GM23338 (cell line): ENCODE results near the gene GRN. TPM values are rescaled to one million over a fixed set of nuclear protein-coding genes. Genes with fewer than 3 reads are reported as not detected.

ENCODE experiments used
- ATAC-seq: fragments of 200-7000 bp; cut with Tn5 transposase; 3 replicates; pipeline ENCODE4 v1.9.1; 2020
- DNase-seq: peaks from one replicate; pipeline ENCODE4 v3.0.0-alpha.2; 2015; ENCODE audit warnings: low spot score
- H2AFZ ChIP-seq: fragments of 200-600 bp; sonication (generic); 2 replicates; pipeline ENCODE4 v1.8.0; 2016; ENCODE audit warnings: antibody characterized with exemption, mild to moderate bottlenecking, moderate library complexity
- H3F3A ChIP-seq: fragments of 200-600 bp; sonication (generic); replicated peaks from 2 replicates; pipeline ENCODE4 v1.8.0; 2017; ENCODE audit warnings: antibody characterized with exemption, mixed run types, low read depth
- H3K27ac ChIP-seq: fragments of 200-600 bp; sonication (generic); 2 replicates; pipeline ENCODE4 v1.6.1; 2016; ENCODE audit warnings: low read depth
- H3K27me3 ChIP-seq: fragments of 200-600 bp; sonication (generic); 2 replicates; pipeline ENCODE4 v1.8.0; 2016; ENCODE audit warnings: mild to moderate bottlenecking, mixed run types, moderate library complexity; ENCODE audit not compliant: insufficient read depth
- H3K36me3 ChIP-seq: fragments of 200-600 bp; sonication (generic); 2 replicates; pipeline ENCODE4 v1.8.0; 2016; ENCODE audit warnings: mild to moderate bottlenecking; ENCODE audit not compliant: insufficient read depth
- H3K4me1 ChIP-seq: fragments of 200-600 bp; sonication (generic); 2 replicates; pipeline ENCODE4 v1.8.0; 2016; ENCODE audit warnings: mild to moderate bottlenecking, moderate library complexity; ENCODE audit not compliant: insufficient read depth
- H3K4me2 ChIP-seq: fragments of 200-600 bp; sonication (generic); 2 replicates; pipeline ENCODE4 v1.7.1; 2017; ENCODE audit warnings: mixed run types
- H3K4me3 ChIP-seq: fragments of 200-600 bp; sonication (generic); 2 replicates; pipeline ENCODE4 v1.6.1; 2016; ENCODE audit warnings: mixed run types
- H3K79me2 ChIP-seq: fragments of 200-600 bp; sonication (generic); replicated peaks from 2 replicates; pipeline ENCODE4 v1.8.0; 2017; ENCODE audit warnings: mild to moderate bottlenecking; ENCODE audit not compliant: insufficient read depth
- H3K9me2 ChIP-seq: fragments of 200-600 bp; sonication (generic); 2 replicates; pipeline ENCODE4 v1.8.0; 2017; ENCODE audit not compliant: insufficient read depth
- H4K20me1 ChIP-seq: fragments of 200-600 bp; sonication (generic); replicated peaks from 2 replicates; pipeline ENCODE4 v1.8.0; 2017; ENCODE audit warnings: mild to moderate bottlenecking; ENCODE audit not compliant: insufficient read depth
- H3K27ac Mint-ChIP-seq: 2 replicates; pipeline ENCODE4 v1.8.0; 2020; ENCODE audit warnings: inconsistent platforms, mild to moderate bottlenecking, moderate library complexity, mixed read lengths
- H3K27me3 Mint-ChIP-seq: 3 replicates; pipeline ENCODE4 v1.8.0; 2022; ENCODE audit warnings: low read depth, mild to moderate bottlenecking, moderate library complexity, mixed read lengths, inconsistent platforms; ENCODE audit not compliant: insufficient read depth, poor library complexity
- H3K36me3 Mint-ChIP-seq: 3 replicates; pipeline ENCODE4 v1.8.0; 2021; ENCODE audit warnings: low read depth, mild to moderate bottlenecking, inconsistent platforms, moderate library complexity, mixed read lengths
- H3K4me1 Mint-ChIP-seq: 3 replicates; pipeline ENCODE4 v1.8.0; 2020; ENCODE audit warnings: mild to moderate bottlenecking, inconsistent platforms, mixed read lengths
- H3K4me3 Mint-ChIP-seq: 3 replicates; pipeline ENCODE4 v1.8.0; 2021; ENCODE audit warnings: moderate library complexity, mild to moderate bottlenecking, inconsistent platforms, mixed read lengths
- H3K9me3 Mint-ChIP-seq: 3 replicates; pipeline ENCODE4 v1.8.0; 2020; ENCODE audit warnings: moderate library complexity, mild to moderate bottlenecking, inconsistent platforms, mixed read lengths
- EZH2 ChIP-seq: fragments of 200-600 bp; sonication (generic); IDR thresholded peaks from one replicate; pipeline ENCODE4 v1.8.0; 2017; ENCODE audit warnings: antibody characterized with exemption, mild to moderate bottlenecking, low read depth; ENCODE audit not compliant: unreplicated experiment
- EZH2phosphoT487 ChIP-seq: fragments of 200-600 bp; sonication (generic); IDR thresholded peaks from one replicate; pipeline ENCODE4 v1.8.1; 2018; ENCODE audit warnings: antibody characterized with exemption; ENCODE audit not compliant: unreplicated experiment
- JUNB ChIP-seq: IDR thresholded peaks from one replicate; pipeline ENCODE4 v1.6.1; 2016; ENCODE audit warnings: antibody characterized with exemption; ENCODE audit not compliant: unreplicated experiment
- NANOG ChIP-seq: IDR thresholded peaks from 2 replicates; pipeline ENCODE4 v1.6.1; 2016; ENCODE audit warnings: antibody characterized with exemption, borderline replicate concordance
- POLR2AphosphoS5 ChIP-seq: IDR thresholded peaks from 2 replicates; pipeline ENCODE4 v1.6.1; 2016; ENCODE audit warnings: antibody characterized with exemption, low read depth
- STAT1 ChIP-seq: IDR thresholded peaks from one replicate; pipeline ENCODE4 v1.6.1; 2016; ENCODE audit warnings: antibody characterized with exemption; ENCODE audit not compliant: unreplicated experiment
- ZNF114 ChIP-seq: fragments of 250-450 bp; sonication (Bioruptor Pico); IDR thresholded peaks from 2 replicates; pipeline ENCODE4 v1.5.0; 2020; ENCODE audit warnings: mild to moderate bottlenecking, moderate library complexity
- ZNF331 ChIP-seq: fragments of 250-450 bp; sonication (Bioruptor Pico); IDR thresholded peaks from 2 replicates; pipeline ENCODE4 v1.5.0; 2020; ENCODE audit warnings: low read depth, mild to moderate bottlenecking, moderate library complexity
- polyA plus RNA-seq: library from polyadenylated mRNA; unstranded; fragments of >200 nt; fragmentation: Nextera tagmentation; extraction: Ambion mirVana; gene quantifications from 2 replicates; pipeline ENCODE4 v1.2.1, GENCODE V29; 2016
- total RNA-seq: library from RNA; depleted of rRNA; stranded (reverse); fragments of >200 nt; shearing (Covaris generic); gene quantifications from 2 replicates; pipeline ENCODE4 v1.2.3, GENCODE V29; 2014
- TF ChIP-seq, protein P1 (sequence below): IDR thresholded peaks from one replicate; pipeline ENCODE4 v1.6.1; 2018; ENCODE audit warnings: antibody characterized with exemption; ENCODE audit not compliant: unreplicated experiment
- TF ChIP-seq, protein P2 (sequence below): IDR thresholded peaks from 2 replicates; pipeline ENCODE4 v1.6.1; 2016; ENCODE audit warnings: antibody characterized with exemption
- TF ChIP-seq, protein P3 (sequence below), 2 experiments: fragments of 200-600 bp in 1 of 2; sonication (generic) in 1 of 2; conservative IDR thresholded peaks; 2 replicates each; pipeline versions ENCODE4 v1.5.1 to v1.6.1; 2016 to 2017; ENCODE audit warnings: antibody characterized with exemption in 2 of 2, low read depth in 2 of 2, mild to moderate bottlenecking in 2 of 2, moderate library complexity in 1 of 2

GRN gene
- total and polyA plus RNA-seq, 2 experiments from 2014 or later, result 101 to 216 TPM

DNA sequence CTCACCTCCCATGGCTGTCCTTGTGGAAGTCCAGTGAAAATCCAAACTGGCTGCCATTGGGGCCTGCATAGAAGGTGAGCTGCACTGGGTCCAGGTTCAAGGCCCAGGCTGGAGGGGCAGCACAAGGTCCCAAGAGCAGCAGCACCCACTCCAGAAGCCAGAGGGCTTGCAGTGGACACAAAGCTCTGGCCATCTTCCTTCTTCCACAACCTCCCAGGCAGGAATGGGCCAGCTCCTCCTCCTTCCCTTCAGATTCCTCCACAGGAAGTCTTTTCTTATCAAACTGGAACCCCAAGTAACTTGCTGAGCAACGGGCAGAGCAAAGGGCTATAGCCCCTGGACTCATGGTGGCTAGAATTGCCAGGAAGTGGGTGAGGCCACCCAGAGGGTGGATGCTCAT, 44.2 kb downstream of the GRN start, which contains the start of gene ITGA2B (continued):
- TF ChIP-seq, protein P1, sequence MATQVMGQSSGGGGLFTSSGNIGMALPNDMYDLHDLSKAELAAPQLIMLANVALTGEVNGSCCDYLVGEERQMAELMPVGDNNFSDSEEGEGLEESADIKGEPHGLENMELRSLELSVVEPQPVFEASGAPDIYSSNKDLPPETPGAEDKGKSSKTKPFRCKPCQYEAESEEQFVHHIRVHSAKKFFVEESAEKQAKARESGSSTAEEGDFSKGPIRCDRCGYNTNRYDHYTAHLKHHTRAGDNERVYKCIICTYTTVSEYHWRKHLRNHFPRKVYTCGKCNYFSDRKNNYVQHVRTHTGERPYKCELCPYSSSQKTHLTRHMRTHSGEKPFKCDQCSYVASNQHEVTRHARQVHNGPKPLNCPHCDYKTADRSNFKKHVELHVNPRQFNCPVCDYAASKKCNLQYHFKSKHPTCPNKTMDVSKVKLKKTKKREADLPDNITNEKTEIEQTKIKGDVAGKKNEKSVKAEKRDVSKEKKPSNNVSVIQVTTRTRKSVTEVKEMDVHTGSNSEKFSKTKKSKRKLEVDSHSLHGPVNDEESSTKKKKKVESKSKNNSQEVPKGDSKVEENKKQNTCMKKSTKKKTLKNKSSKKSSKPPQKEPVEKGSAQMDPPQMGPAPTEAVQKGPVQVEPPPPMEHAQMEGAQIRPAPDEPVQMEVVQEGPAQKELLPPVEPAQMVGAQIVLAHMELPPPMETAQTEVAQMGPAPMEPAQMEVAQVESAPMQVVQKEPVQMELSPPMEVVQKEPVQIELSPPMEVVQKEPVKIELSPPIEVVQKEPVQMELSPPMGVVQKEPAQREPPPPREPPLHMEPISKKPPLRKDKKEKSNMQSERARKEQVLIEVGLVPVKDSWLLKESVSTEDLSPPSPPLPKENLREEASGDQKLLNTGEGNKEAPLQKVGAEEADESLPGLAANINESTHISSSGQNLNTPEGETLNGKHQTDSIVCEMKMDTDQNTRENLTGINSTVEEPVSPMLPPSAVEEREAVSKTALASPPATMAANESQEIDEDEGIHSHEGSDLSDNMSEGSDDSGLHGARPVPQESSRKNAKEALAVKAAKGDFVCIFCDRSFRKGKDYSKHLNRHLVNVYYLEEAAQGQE, result no peak
- no peak for TF ChIP-seq EZH2

DNA sequence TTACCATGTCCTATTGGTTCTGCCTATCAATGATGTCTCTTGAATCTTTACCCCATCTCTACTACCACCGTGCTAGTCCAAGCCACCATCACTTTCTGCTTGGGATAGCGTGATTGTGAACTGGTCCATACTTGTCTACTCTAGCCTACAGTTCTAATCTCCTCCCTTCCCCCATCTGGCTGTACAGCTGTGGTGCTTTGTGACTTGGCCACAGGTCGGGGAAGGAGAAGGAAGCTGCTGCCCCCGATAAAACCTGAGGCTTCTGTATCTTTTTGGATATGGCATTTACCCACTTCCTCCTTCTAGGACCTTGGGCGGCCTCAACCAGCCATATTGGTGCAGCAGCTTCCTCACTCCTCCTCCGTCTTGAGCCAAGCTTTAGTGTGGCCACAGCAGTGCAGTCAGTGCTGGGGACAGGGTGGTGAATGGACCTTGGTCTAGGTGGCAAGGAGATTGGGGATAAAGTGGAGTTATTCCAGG, 44.7 kb downstream of the GRN start:
- Histone ChIP-seq H4K20me1 (no peaks in the 10 kb centered on the region), H3K27ac (no peak overlapping the region), H3K79me2 (no peaks in the 10 kb centered on the region), H3K4me1 (peaks cover 14% of the 10 kb centered on the region), H3F3A (0 out of 2 replicates have a peak, but pooled peaks cover 8% of the 10 kb centered on the region), H2AFZ (no peak overlapping the region), H3K4me3 (no peak overlapping the region), H3K36me3 (no peaks in the 10 kb centered on the region), H3K27me3 (peaks cover 24% of the 10 kb centered on the region), H3K9me2 (0 out of 2 replicates have a peak, but pooled peaks cover 8% of the 10 kb centered on the region), H3K4me2 (no peak overlapping the region)
- H3K27me3 Mint-ChIP-seq, result peaks cover 26% of the 10 kb centered on the region
- no peak for DNase-seq
- H3K4me1 Mint-ChIP-seq, result peaks cover 16% of the 10 kb centered on the region; the same call in 2 of the 3 replicates
- no peak for ATAC-seq
- no peaks in the 10 kb centered on the region for H3K9me3 Mint-ChIP-seq
- no peaks in the 10 kb centered on the region for H3K36me3 Mint-ChIP-seq
- TF ChIP-seq EZH2 (no peak), STAT1 (no peak), POLR2AphosphoS5 (no peak), EZH2phosphoT487 (no peak), ZNF114 (CRISPR knock-in tag) (no peak), JUNB (no peak)
- TF ChIP-seq, protein P2, sequence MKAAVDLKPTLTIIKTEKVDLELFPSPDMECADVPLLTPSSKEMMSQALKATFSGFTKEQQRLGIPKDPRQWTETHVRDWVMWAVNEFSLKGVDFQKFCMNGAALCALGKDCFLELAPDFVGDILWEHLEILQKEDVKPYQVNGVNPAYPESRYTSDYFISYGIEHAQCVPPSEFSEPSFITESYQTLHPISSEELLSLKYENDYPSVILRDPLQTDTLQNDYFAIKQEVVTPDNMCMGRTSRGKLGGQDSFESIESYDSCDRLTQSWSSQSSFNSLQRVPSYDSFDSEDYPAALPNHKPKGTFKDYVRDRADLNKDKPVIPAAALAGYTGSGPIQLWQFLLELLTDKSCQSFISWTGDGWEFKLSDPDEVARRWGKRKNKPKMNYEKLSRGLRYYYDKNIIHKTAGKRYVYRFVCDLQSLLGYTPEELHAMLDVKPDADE, result no peak
- H3K4me3 Mint-ChIP-seq, result no peak overlapping the region
- H3K27ac Mint-ChIP-seq, result no peak overlapping the region

DNA sequence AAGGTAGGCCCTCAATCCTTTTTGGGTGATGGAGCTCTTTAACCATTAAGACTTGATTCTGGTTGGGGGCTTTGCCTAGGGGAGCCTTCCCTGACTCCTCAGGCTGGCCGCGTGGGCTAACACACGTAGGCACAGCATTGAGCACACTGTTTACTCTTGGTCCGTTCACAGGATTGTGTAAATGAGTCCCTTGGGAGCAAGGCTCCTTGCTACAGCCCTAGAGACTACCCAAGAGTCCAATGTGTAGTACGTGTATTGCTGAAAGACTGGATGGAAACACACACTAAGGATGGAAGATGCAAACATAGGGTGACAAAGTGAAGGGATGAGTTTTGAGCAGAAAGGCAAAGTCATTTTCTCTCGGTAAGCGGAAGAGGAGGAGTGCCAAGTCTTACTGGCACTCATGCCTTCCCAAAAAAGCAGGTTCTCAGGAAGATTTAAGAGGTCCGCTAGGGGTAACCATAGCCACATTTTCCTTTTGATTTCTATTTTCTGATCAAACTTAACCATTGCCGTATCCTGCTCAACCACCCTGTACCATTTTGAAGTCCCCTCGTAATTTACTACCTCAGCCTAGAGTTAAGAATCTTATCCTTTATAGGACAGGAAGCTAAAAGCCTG, 45.3 kb downstream of the GRN start:
- Mint-ChIP-seq H3K27me3 (peaks cover 21% of the 10 kb centered on the region), H3K27ac (no peak overlapping the region), H3K4me3 (no peak overlapping the region), H3K36me3 (no peaks in the 10 kb centered on the region), H3K4me1 (peaks cover 16% of the 10 kb centered on the region; the same call in 2 of the 3 replicates), H3K9me3 (no peaks in the 10 kb centered on the region)
- Histone ChIP-seq H3K27me3 (peaks cover 20% of the 10 kb centered on the region), H3K4me2 (no peak overlapping the region), H4K20me1 (no peaks in the 10 kb centered on the region; the same call in 1 of the 2 replicates), H3K27ac (no peak overlapping the region), H3K79me2 (no peaks in the 10 kb centered on the region), H3K9me2 (0 out of 2 replicates have a peak, but pooled peaks cover 8% of the 10 kb centered on the region), H3F3A (0 out of 2 replicates have a peak, but pooled peaks cover 7% of the 10 kb centered on the region), H3K36me3 (no peaks in the 10 kb centered on the region), H3K4me1 (peaks cover 14% of the 10 kb centered on the region), H2AFZ (no peak overlapping the region), H3K4me3 (no peak overlapping the region)
- ATAC-seq, result no peak
- no peak for DNase-seq
- TF ChIP-seq JUNB (no peak), STAT1 (no peak), NANOG (no peak), POLR2AphosphoS5 (no peak), ZNF331 (CRISPR knock-in tag) (no peak)
- TF ChIP-seq, protein P3, sequence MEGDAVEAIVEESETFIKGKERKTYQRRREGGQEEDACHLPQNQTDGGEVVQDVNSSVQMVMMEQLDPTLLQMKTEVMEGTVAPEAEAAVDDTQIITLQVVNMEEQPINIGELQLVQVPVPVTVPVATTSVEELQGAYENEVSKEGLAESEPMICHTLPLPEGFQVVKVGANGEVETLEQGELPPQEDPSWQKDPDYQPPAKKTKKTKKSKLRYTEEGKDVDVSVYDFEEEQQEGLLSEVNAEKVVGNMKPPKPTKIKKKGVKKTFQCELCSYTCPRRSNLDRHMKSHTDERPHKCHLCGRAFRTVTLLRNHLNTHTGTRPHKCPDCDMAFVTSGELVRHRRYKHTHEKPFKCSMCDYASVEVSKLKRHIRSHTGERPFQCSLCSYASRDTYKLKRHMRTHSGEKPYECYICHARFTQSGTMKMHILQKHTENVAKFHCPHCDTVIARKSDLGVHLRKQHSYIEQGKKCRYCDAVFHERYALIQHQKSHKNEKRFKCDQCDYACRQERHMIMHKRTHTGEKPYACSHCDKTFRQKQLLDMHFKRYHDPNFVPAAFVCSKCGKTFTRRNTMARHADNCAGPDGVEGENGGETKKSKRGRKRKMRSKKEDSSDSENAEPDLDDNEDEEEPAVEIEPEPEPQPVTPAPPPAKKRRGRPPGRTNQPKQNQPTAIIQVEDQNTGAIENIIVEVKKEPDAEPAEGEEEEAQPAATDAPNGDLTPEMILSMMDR (conservative IDR thresholded peaks at IDR 0.05; ENCODE audit: low read depth in 2 of 2), result no peak
- TF ChIP-seq, protein P2, result no peak
